Measurements from ENCODE around the gene MUC16. TPM values are rescaled to one million over a fixed set of nuclear protein-coding genes. Genes with fewer than 3 reads are reported as not detected.

MUC16 gene
- under 0.01 TPM in 1 of 2 replicates, not detected in the other for total RNA-seq

GRCh38 chr19:9009935-9010651 lies at the start of gene MUC16:
TSS of gene MUC16 (minus strand) at chr19:9010409.

Other genes with a start within 250 kb of the MUC16 start
- gene ZNF558, start 178.1 kb downstream of the MUC16 start, total RNA-seq = 17.4 and 40.9 TPM in 2 replicates
- gene MBD3L1, start 178.0 kb downstream of the MUC16 start, total RNA-seq = not detected in 2 replicates
- not detected in 2 replicates for gene OR1M1, start 76.7 kb upstream of the MUC16 start, total RNA-seq
- not detected in 2 replicates for gene OR7G2, start 97.1 kb upstream of the MUC16 start, total RNA-seq
- not detected in 2 replicates for gene OR7G1, start 105.4 kb upstream of the MUC16 start, total RNA-seq
- not detected in 2 replicates for gene OR7G3, start 116.5 kb upstream of the MUC16 start, total RNA-seq
- gene ZNF317, start 130.0 kb upstream of the MUC16 start, total RNA-seq = 13.2 and 14.4 TPM in 2 replicates
- gene OR7D2, start 168.6 kb upstream of the MUC16 start, total RNA-seq = not detected in 2 replicates
- not detected in 2 replicates for gene OR7D4, start 209.2 kb upstream of the MUC16 start, total RNA-seq
- gene OR7E24, start 240.5 kb upstream of the MUC16 start, total RNA-seq = not detected in 2 replicates